GM19351 (cell line): ENCODE results near the gene RANBP3.
"Not testable (repeated sequence)": the region's sequence is repeated elsewhere in the genome, so short reads cannot be mapped to it uniquely, and the experiment has no call there.

Experiments
- ATAC-seq: cut with Tn5 transposase; IDR thresholded peaks from one replicate; pipeline ENCODE4 v1.9.1; 2021; ENCODE audit warnings: mild to moderate bottlenecking, moderate library complexity; ENCODE audit not compliant: unreplicated experiment

RANBP3 gene

GRCh38 chr19:5966941-5967340 is 11.0 kb downstream of the RANBP3 start:
- ATAC-seq, result no peak

GRCh38 chr19:5966215-5966614 is 11.7 kb downstream of the RANBP3 start:
- no peak for ATAC-seq

- no peak for ATAC-seq
Measured at GRCh38 chr19:5964816-5965565, 12.9 kb downstream of the RANBP3 start.

- ATAC-seq, result no peak
Measured at GRCh38 chr19:5963855-5964254, 14.1 kb downstream of the RANBP3 start.

- not testable (repeated sequence) for ATAC-seq
Measured at GRCh38 chr19:5963259-5963658, 14.7 kb downstream of the RANBP3 start.

- ATAC-seq, result no peak
Measured at GRCh38 chr19:5961969-5962945, 15.7 kb downstream of the RANBP3 start.

GRCh38 chr19:5961641-5961968 is 16.3 kb downstream of the RANBP3 start:
- not testable (repeated sequence) for ATAC-seq

GRCh38 chr19:5960005-5961001 is 17.6 kb downstream of the RANBP3 start:
- no peak for ATAC-seq

GRCh38 chr19:5959260-5960004 is 18.5 kb downstream of the RANBP3 start:
- ATAC-seq, result no peak

GRCh38 chr19:5958851-5959122 is 19.2 kb downstream of the RANBP3 start:
- no peak for ATAC-seq

- ATAC-seq, result no peak
Measured at GRCh38 chr19:5958074-5958850, 19.7 kb downstream of the RANBP3 start.

- no peak for ATAC-seq
Measured at GRCh38 chr19:5957170-5957569, 20.8 kb downstream of the RANBP3 start.

- ATAC-seq, result no peak
Measured at GRCh38 chr19:5956728-5957127, 21.2 kb downstream of the RANBP3 start.

- no peak for ATAC-seq
Measured at GRCh38 chr19:5956323-5956722, 21.6 kb downstream of the RANBP3 start.

GRCh38 chr19:5955636-5955935 is 22.4 kb downstream of the RANBP3 start:
- no peak for ATAC-seq

GRCh38 chr19:5954293-5954692 is 23.6 kb downstream of the RANBP3 start:
- ATAC-seq, result no peak

GRCh38 chr19:5953680-5954213 is 24.2 kb downstream of the RANBP3 start:
- no peak for ATAC-seq

GRCh38 chr19:5953030-5953589 is 24.8 kb downstream of the RANBP3 start:
- no peak for ATAC-seq
